Loucy (cell line): ENCODE data around the gene ZNF581.

Source experiments
- EZH2phosphoT487 ChIP-seq: fragments of 200-600 bp; IDR thresholded peaks from 2 replicates; pipeline ENCODE4 v1.6.1; 2018; ENCODE audit warnings: antibody characterized with exemption, mild to moderate bottlenecking, moderate library complexity, borderline replicate concordance
- TF ChIP-seq, protein P1 (sequence below): fragments of 200-600 bp; sonication (generic); conservative IDR thresholded peaks from 2 replicates; pipeline ENCODE4 v1.5.1; 2014; ENCODE audit warnings: mild to moderate bottlenecking, antibody characterized with exemption, low read length

DNA sequence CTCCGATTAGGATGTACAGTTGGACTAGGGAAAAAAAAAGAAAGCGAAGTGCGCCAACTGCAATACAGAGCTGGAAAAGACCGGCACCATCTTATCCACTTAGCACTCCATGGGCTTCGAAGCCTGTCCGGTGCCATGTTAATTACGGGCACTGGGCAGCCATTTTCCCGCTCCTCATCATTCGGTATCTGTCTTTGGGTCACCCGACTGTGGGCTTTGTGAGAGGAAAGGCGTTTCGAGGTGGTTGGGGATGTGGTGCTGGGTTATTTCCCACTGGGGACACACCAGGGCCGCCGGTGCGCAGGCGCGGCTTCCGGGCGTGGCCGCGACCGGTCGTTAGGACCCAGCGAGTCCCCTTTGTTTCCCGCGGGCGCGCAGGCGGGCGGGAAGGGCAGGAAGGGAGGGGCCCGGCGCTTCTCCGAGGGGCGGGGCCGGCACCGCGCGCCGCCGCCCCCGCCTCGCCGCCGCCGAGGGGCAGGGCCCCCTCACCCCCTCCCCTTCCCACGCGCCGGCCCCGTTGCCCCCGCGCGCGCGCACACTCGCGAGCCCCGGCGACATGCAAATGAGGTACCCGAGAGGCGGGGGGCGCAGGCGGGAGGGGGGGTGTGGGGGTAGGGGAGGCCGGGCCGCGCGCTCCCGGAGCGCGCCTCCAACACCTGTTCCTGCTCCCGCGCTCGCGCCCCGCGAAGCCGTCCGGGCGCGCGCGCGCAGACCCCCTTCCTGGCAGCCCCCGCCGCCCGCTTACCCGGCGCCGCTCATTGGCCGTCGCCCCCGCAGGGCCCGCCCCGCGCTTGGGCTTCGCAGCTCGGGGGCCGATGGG lies 43.4 kb upstream of the ZNF581 start, which contains the start of gene ZNF524:
- TF ChIP-seq, protein P1, sequence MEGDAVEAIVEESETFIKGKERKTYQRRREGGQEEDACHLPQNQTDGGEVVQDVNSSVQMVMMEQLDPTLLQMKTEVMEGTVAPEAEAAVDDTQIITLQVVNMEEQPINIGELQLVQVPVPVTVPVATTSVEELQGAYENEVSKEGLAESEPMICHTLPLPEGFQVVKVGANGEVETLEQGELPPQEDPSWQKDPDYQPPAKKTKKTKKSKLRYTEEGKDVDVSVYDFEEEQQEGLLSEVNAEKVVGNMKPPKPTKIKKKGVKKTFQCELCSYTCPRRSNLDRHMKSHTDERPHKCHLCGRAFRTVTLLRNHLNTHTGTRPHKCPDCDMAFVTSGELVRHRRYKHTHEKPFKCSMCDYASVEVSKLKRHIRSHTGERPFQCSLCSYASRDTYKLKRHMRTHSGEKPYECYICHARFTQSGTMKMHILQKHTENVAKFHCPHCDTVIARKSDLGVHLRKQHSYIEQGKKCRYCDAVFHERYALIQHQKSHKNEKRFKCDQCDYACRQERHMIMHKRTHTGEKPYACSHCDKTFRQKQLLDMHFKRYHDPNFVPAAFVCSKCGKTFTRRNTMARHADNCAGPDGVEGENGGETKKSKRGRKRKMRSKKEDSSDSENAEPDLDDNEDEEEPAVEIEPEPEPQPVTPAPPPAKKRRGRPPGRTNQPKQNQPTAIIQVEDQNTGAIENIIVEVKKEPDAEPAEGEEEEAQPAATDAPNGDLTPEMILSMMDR = no peak
- TF ChIP-seq EZH2phosphoT487 = no peak
